A673 (cell line): Measurements from ENCODE around the gene ST8SIA5. TPM values are rescaled to one million over a fixed set of nuclear protein-coding genes. Genes with fewer than 3 reads are reported as not detected.

Experiments
- BruUV-seq: library from RNA; stranded (reverse); fragments of 400-500 nt; replicated peaks from 2 replicates; lab custom pipeline; 2021; lab: Mats Ljungman, UMichigan
- CTCF ChIA-PET: fragments of 300-600 bp; sonication (Branson Sonifier 250); formaldehyde crosslinking; loops from one replicate; lab custom pipeline; 2022; ENCODE audit warnings: antibody characterized with exemption; lab: Charles Lee
- POLR2A ChIA-PET: fragments of 300-600 bp; sonication (Branson Sonifier 250); formaldehyde crosslinking; loops from one replicate; lab custom pipeline; 2022; ENCODE audit warnings: antibody characterized with exemption; ENCODE audit not compliant: low non-redundant PET; lab: Charles Lee
- DNase-seq: peaks from one replicate; pipeline ENCODE4 v3.0.0-alpha.2; 2015; ENCODE audit warnings: low spot score
- H3K27ac ChIP-seq: fragments of 200-600 bp; sonication (generic); 2 replicates; pipeline ENCODE4 v1.5.1; 2016; ENCODE audit warnings: mixed run types, low read depth, mild to moderate bottlenecking, mixed read lengths, antibody characterized with exemption, low read length; ENCODE audit not compliant: poor library complexity, severe bottlenecking
- H3K27me3 ChIP-seq: fragments of 200-600 bp; sonication (generic); replicated peaks from 2 replicates; pipeline ENCODE4 v1.6.1; 2017; ENCODE audit warnings: mixed run types, low read depth, mild to moderate bottlenecking, mixed read lengths, antibody characterized with exemption, low read length; ENCODE audit not compliant: insufficient read depth, poor library complexity
- H3K36me3 ChIP-seq: fragments of 200-600 bp; sonication (generic); 2 replicates; pipeline ENCODE4 v1.6.1; 2016; ENCODE audit warnings: mixed run types, mild to moderate bottlenecking, mixed read lengths, antibody characterized with exemption, low read length; ENCODE audit not compliant: insufficient read depth, poor library complexity, severe bottlenecking
- H3K4me1 ChIP-seq: fragments of 200-600 bp; sonication (generic); 2 replicates; pipeline ENCODE4 v1.6.1; 2017; ENCODE audit warnings: mixed run types, mild to moderate bottlenecking, mixed read lengths, antibody characterized with exemption, low read length; ENCODE audit not compliant: insufficient read depth, poor library complexity, severe bottlenecking
- H3K4me3 ChIP-seq: fragments of 200-600 bp; sonication (generic); 2 replicates; pipeline ENCODE4 v1.5.1; 2016; ENCODE audit warnings: low read depth, mixed run types, mild to moderate bottlenecking, mixed read lengths, low read length; ENCODE audit not compliant: poor library complexity, severe bottlenecking
- H3K9me3 ChIP-seq: fragments of 200-600 bp; sonication (generic); 2 replicates; pipeline ENCODE4 v1.6.1; 2016; ENCODE audit warnings: mixed run types, low read depth, mild to moderate bottlenecking, mixed read lengths, antibody characterized with exemption, low read length; ENCODE audit not compliant: poor library complexity, severe bottlenecking
- CTCF ChIP-seq: fragments of 300-800, 200-600 bp; sonication (generic); conservative IDR thresholded peaks from 2 replicates; pipeline ENCODE4 v1.5.1; 2017; ENCODE audit warnings: low read depth, mild to moderate bottlenecking, antibody characterized with exemption, low read length, moderate library complexity, mixed read lengths
- EZH2 ChIP-seq: fragments of 200-600 bp; sonication (generic); IDR thresholded peaks from 2 replicates; pipeline ENCODE4 v1.6.1; 2017; ENCODE audit warnings: borderline replicate concordance, low read depth, mild to moderate bottlenecking, mixed read lengths, antibody characterized with exemption, low read length; ENCODE audit not compliant: poor library complexity, severe bottlenecking
- intact Hi-C: fragments of 100-400 bp; cut with micrococcal nuclease; formaldehyde crosslinking; loops from one replicate; pipeline ENCODE4 v1.10.0; 2022; ENCODE audit not compliant: unreplicated experiment
- total RNA-seq: library from RNA; stranded (reverse); gene quantifications from 2 replicates; pipeline ENCODE4 v1.2.3, GENCODE V29; 2021

The ST8SIA5 gene
- total RNA-seq, 1 experiment from 2014 or later = 17.9 TPM

DNA sequence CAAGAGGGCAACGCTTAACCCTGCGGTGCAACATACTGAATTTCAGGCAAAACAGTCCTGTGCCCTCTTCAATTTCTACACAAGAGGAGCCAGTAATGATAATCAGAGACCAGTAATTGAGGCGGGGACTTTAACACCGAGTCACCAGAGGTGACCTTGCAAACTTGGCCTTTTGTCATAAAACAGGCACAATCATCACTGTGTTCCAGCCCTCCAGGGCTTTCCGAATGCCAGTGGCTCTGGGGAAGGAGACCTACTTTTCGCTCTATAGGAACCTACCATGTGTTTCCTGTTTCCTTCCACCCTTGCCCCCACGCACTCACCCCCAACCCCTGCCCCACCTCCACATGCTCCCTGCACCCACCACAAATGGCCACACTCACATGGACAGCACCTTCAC is 52.7 kb downstream of the ST8SIA5 start:
- ChIA-PET CTCF (no interaction called here), POLR2A (no interaction called here)
- TF ChIP-seq EZH2 = no peak
- no peak for TF ChIP-seq CTCF
- Histone ChIP-seq H3K4me3 (no peak overlapping the region), H3K9me3 (no peaks in the 10 kb centered on the region), H3K27me3 (no peaks in the 10 kb centered on the region), H3K36me3 (no peaks in the 10 kb centered on the region), H3K27ac (no peak overlapping the region), H3K4me1 (peaks cover 3% of the 10 kb centered on the region)
- DNase-seq = no peak
- intact Hi-C loops = no loop called here
- no TSS peak for BruUV-seq

DNA sequence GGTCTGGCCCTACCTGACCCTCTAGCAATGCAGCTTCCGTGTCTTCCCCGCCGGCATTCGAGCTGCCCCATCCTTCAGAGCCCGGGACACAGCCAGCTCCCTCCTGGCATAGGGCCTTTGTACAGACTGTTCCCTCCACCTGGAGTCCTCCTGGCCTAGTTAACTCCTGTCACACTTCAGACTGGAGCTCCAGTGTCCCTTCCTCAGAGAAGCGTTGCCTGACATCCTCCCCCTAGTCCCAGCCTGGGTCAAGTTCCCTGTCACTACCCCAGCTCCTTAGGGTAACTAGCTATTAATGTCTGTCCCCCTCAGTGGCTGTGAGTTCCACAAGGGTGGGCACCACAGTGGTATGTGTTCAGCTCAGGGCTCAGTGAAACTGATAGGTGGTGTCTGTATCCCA is 54.4 kb downstream of the ST8SIA5 start:
- Histone ChIP-seq H3K4me3 (no peak overlapping the region), H3K27ac (no peak overlapping the region), H3K4me1 (peaks cover 3% of the 10 kb centered on the region), H3K9me3 (no peaks in the 10 kb centered on the region), H3K36me3 (no peaks in the 10 kb centered on the region), H3K27me3 (no peaks in the 10 kb centered on the region)
- no peak for DNase-seq
- ChIA-PET CTCF (no interaction called here), POLR2A (no interaction called here)
- TF ChIP-seq CTCF = no peak
- BruUV-seq = no TSS peak
- intact Hi-C loops = no loop called here

DNA sequence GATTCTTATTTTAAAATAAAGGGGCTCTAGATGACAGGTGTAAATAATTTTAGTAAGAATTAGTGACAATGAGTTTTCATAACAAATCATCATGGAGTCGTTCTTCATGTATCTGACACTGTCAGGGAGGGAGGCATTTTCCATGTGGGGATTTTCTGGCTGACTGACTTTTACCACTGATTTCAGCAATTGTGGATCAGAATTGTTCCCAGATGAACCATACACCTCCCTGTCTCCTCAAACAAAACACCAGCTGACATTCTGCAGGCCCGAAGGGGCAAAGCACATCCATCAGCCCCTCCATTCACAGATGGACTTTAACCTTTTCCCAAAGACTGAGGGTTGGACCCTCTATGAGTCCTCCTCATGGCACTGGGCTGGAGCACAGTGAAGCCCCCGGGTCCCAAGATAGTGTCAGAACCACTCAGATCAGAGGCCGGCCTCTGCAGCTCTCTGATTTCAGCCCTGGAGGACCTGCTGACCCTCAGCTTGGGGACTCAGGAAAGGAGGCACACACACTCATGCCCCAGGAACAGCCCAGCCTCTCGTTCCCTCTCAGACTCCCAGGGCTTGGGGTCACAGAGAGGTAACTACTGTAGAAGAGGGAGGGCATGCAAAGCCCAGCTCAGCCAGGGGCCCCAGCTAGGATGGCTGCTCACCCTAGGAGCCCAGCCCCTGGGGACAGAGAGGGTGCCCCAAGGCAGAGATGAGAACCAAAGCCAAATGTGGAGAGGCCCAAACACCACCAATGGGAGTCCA is 56.6 kb downstream of the ST8SIA5 start:
- Histone ChIP-seq H3K27ac (peak overlapping the region; percentile 5), H3K4me1 (peaks cover 3% of the 10 kb centered on the region), H3K9me3 (no peaks in the 10 kb centered on the region), H3K4me3 (no peak overlapping the region), H3K36me3 (no peaks in the 10 kb centered on the region), H3K27me3 (no peaks in the 10 kb centered on the region)
- no peak for DNase-seq
- intact Hi-C loops = no loop called here
- POLR2A ChIA-PET = no interaction called here
- BruUV-seq = no TSS peak
- TF ChIP-seq CTCF = no peak
- TF ChIP-seq EZH2 = no peak
- CTCF ChIA-PET = no interaction called here
